ENCODE measurements around the gene SPANXN5. TPM values are rescaled to one million over a fixed set of nuclear protein-coding genes. Genes with fewer than 3 reads are reported as not detected.

SPANXN5 gene
- not detected in 2 replicates for total RNA-seq

DNA sequence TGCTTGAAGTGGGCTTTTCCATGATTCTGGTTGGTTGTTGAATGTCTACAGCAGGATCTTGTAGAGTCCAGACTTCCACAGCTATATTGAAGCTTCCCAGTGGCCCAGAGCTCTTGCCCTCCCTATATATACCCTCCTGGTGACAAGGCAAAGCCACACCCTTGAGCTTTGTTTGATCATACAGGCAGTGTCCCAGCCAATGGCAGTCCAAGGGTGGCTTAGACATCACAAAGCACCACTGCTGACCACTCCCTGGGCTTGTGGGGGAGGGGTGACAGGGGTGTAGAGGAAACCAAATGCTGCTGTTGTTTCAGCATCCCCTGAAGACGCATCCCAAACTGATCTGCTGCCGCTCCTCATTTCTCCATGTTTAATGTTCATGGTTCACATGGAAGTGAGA is at the start of gene SPANXN5:
TSS of gene SPANXN5 (minus strand) at position 101 of the 400 bp plus-strand sequence. CDS start at position 22, 79 bp downstream.

DNA sequence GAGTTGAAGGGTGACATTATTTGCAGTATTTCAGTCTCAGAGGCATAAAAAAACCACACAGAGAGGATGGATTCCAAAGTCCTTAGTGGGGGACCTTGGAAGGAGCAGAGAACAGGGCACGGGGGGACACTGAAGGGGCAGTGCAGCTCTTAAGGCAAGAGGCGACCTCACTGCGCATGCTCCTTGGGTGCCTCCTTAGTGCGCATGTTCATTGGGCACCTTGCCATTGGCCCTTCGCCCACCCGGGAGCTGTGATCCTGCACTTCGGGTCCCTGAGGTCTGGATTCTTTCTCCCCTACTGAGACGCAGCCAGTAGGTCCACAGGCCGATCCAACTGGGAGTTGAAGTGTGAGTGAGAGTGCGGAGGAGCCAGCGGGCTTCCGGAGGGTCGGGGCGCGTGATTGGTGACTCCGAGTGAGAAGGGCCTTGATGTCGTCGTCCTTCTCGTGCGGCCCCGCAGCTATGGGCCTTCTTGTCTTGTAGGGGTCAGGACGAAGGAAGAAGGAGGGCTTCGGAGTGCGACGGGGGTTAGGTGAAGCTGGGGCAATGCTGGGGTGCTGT is 13.9 kb upstream of the SPANXN5 start, which contains the start of gene XAGE5:
TSS of gene XAGE5 (plus strand) at position 223 of the 561 bp plus-strand sequence. CDS start 1,280 bp downstream, outside the sequence.

GRCh38 chrX:52750952-52751351 is 46.3 kb downstream of the SPANXN5 start, which contains the start of gene SSX2B:
Gene SSX2B (plus strand): TSS chrX:52751252. CDS start chrX:52752681, 1,429 bp downstream.

Other genes with a start within 250 kb of the SPANXN5 start
- gene SSX7, start 142.5 kb downstream of the SPANXN5 start, total RNA-seq: not detected in 2 replicates
- not detected in 2 replicates for gene SSX2, start 90.2 kb downstream of the SPANXN5 start, total RNA-seq
- not detected in 2 replicates for gene SSX2B, start 46.2 kb downstream of the SPANXN5 start, total RNA-seq
- not detected in 2 replicates for gene XAGE5, start 13.9 kb upstream of the SPANXN5 start, total RNA-seq
- not detected in 2 replicates for gene XAGE3, start 70.7 kb upstream of the SPANXN5 start, total RNA-seq
- gene FAM156B, start 99.9 kb upstream of the SPANXN5 start, total RNA-seq: 3.5 and 9.1 TPM in 2 replicates
- gene FAM156A, start 161.1 kb upstream of the SPANXN5 start, total RNA-seq: 4.9 and 8.2 TPM in 2 replicates

Data from mammary microvascular endothelial cell (primary cell).